HepG2 (cell line): ENCODE data around the gene LYPLA2. TPM values are rescaled to one million over a fixed set of nuclear protein-coding genes. Genes with fewer than 3 reads are reported as not detected.
A peak's percentile ranks its signal among the peaks of the same experiment; 100 is the strongest.

Source experiments
- ATAC-seq: fragments of 200-7000 bp; cut with Tn5 transposase; 3 replicates; pipeline ENCODE4 v1.9.1; 2020; ENCODE audit warnings: mild to moderate bottlenecking, moderate library complexity
- BruUV-seq: library from RNA; stranded (reverse); fragments of 400-500 nt; replicated peaks from 2 replicates; lab custom pipeline; 2021; lab: Mats Ljungman, UMichigan
- CTCF ChIA-PET: fragments of 300-600 bp; formaldehyde crosslinking; extraction: SDS; loops from one replicate; lab custom pipeline; 2021; ENCODE audit warnings: low total read pairs, inconsistent platforms, low intra/inter-chr PET ratio; lab: Yijun Ruan, JAX
- POLR2A ChIA-PET: fragments of 350-600 bp; sonication (Branson Sonifier 250); formaldehyde crosslinking; loops from one replicate; lab custom pipeline; 2020; ENCODE audit warnings: antibody characterized with exemption, inconsistent platforms; lab: Yijun Ruan, JAX
- DNase-seq: peaks from one replicate; pipeline ENCODE4 v3.0.0-alpha.2; 2015; ENCODE audit warnings: low spot score
- FAIRE-seq: peaks from 3 replicates; lab custom pipeline; 2011; peaks lifted over from hg19 to GRCh38; lab: Jason Lieb, UNC
- H2AFZ ChIP-seq: one replicate; pipeline ENCODE4 v1.6.1; 2011; ENCODE audit warnings: low read length, inconsistent platforms
- H3K27ac ChIP-seq: fragments of 300-600 bp; 3 replicates; pipeline ENCODE4 v1.8.0; 2011; ENCODE audit warnings: mixed run types, mild to moderate bottlenecking, mixed read lengths, low read length, inconsistent platforms; ENCODE audit not compliant: insufficient read depth; ENCODE audit errors: extremely low read length
- H3K27me3 ChIP-seq, 2 experiments: fragments of 200-600 bp in 1 of 2; 2 replicates in 1 of 2; 3 replicates in 1 of 2; pipeline versions ENCODE4 v1.6.0 to v1.8.0; 2011; ENCODE audit warnings: low read length in 2 of 2, mild to moderate bottlenecking in 2 of 2, moderate library complexity in 2 of 2, inconsistent platforms in 1 of 2; ENCODE audit not compliant: insufficient read depth in 2 of 2, control insufficient read depth in 1 of 2
- H3K36me3 ChIP-seq, 2 experiments: fragments of 200-600 bp in 1 of 2; replicated peaks in 1 of 2; 2 replicates in 1 of 2; 3 replicates in 1 of 2; pipeline versions ENCODE4 v1.5.1 to v1.8.0; 2011; ENCODE audit warnings: low read length in 2 of 2, inconsistent platforms in 1 of 2; ENCODE audit not compliant: insufficient read depth in 2 of 2, control insufficient read depth in 1 of 2
- H3K4me1 ChIP-seq: 2 replicates; pipeline ENCODE4 v1.5.1; 2012; ENCODE audit warnings: low read length, inconsistent platforms; ENCODE audit not compliant: insufficient read depth
- H3K4me2 ChIP-seq: 2 replicates; pipeline ENCODE4 v1.6.0; 2011; ENCODE audit warnings: low read depth, low read length, inconsistent platforms
- H3K4me3 ChIP-seq, 3 experiments: fragments of 200-600 bp in 1 of 3; sonication (generic), shearing (Covaris generic) in 1 of 3; replicated peaks in 1 of 3; 2 replicates each; pipeline ENCODE4 v1.5.1; 2011 to 2016; ENCODE audit warnings: low read length in 3 of 3, inconsistent platforms in 2 of 3, low read depth in 2 of 3, mild to moderate bottlenecking in 2 of 3, control low read depth in 1 of 3, mixed read lengths in 1 of 3; ENCODE audit not compliant: insufficient read depth in 1 of 3
- H3K79me2 ChIP-seq: one replicate; pipeline ENCODE4 v1.6.1; 2011; ENCODE audit warnings: low read length, inconsistent platforms; ENCODE audit not compliant: insufficient read depth
- H3K9ac ChIP-seq: 2 replicates; pipeline ENCODE4 v1.6.0; 2011; ENCODE audit warnings: mild to moderate bottlenecking, low read depth, low read length, inconsistent platforms; ENCODE audit not compliant: insufficient read depth
- H3K9me3 ChIP-seq: 2 replicates; pipeline ENCODE4 v1.5.1; 2012; ENCODE audit warnings: mild to moderate bottlenecking, low read length
- H4K20me1 ChIP-seq: 2 replicates; pipeline ENCODE4 v1.6.0; 2011; ENCODE audit warnings: inconsistent platforms, mild to moderate bottlenecking, low read length, moderate library complexity; ENCODE audit not compliant: insufficient read depth
- ARID2 ChIP-seq: sonication (generic); formaldehyde crosslinking; IDR thresholded peaks from 2 replicates; pipeline ENCODE4 v1.8.1; 2022; ENCODE audit warnings: mild to moderate bottlenecking, missing genetic modification reagents, borderline replicate concordance
- CAMTA2 ChIP-seq: sonication (generic); formaldehyde crosslinking; IDR thresholded peaks from 2 replicates; pipeline ENCODE4 v1.4.0; 2020; ENCODE audit warnings: mild to moderate bottlenecking, missing genetic modification reagents, borderline replicate concordance
- CHCHD3 ChIP-seq: sonication (generic); formaldehyde crosslinking; IDR thresholded peaks from 2 replicates; pipeline ENCODE4 v1.8.0; 2022; ENCODE audit warnings: mild to moderate bottlenecking, missing genetic modification reagents, moderate library complexity
- IRX3 ChIP-seq: sonication (generic); formaldehyde crosslinking; IDR thresholded peaks from 2 replicates; pipeline ENCODE4 v1.8.1; 2023; ENCODE audit warnings: mild to moderate bottlenecking, low read depth, missing genetic modification reagents, borderline replicate concordance
- MYPOP ChIP-seq: sonication (generic); formaldehyde crosslinking; IDR thresholded peaks from 2 replicates; pipeline ENCODE4 v1.8.1; 2023; ENCODE audit warnings: mild to moderate bottlenecking, moderate library complexity, missing genetic modification reagents
- NCOA1 ChIP-seq: sonication (generic); formaldehyde crosslinking; IDR thresholded peaks from 2 replicates; pipeline ENCODE4 v1.9.0; 2021; ENCODE audit warnings: missing genetic modification reagents
- RFXANK ChIP-seq: IDR thresholded peaks from 2 replicates; pipeline ENCODE4 v1.6.1; 2016
- SIX1 ChIP-seq: sonication (generic); formaldehyde crosslinking; IDR thresholded peaks from 2 replicates; pipeline ENCODE4 v1.4.0; 2020; ENCODE audit warnings: missing genetic modification reagents, borderline replicate concordance
- ZBTB7A ChIP-seq: sonication (generic); formaldehyde crosslinking; IDR thresholded peaks from 2 replicates; pipeline ENCODE4 v1.8.0; 2022; ENCODE audit warnings: mild to moderate bottlenecking, missing genetic modification reagents
- ZMAT3 ChIP-seq: sonication (generic); formaldehyde crosslinking; conservative IDR thresholded peaks from 2 replicates; pipeline ENCODE4 v1.7.0; 2021; ENCODE audit warnings: missing genetic modification reagents
- ZNF317 ChIP-seq: sonication (generic); formaldehyde crosslinking; IDR thresholded peaks from 2 replicates; pipeline ENCODE4 v1.5.0; 2020; ENCODE audit warnings: mild to moderate bottlenecking, missing genetic modification reagents
- ZNF598 ChIP-seq: sonication (generic); formaldehyde crosslinking; IDR thresholded peaks from 2 replicates; pipeline ENCODE4 v1.5.1; 2020; ENCODE audit warnings: mild to moderate bottlenecking, missing genetic modification reagents, borderline replicate concordance
- WGBS: methylation state at CpG from one replicate; pipeline ENCODE4 v1.1.6; 2017; ENCODE audit warnings: low lambda C conversion rate; 5-methylcytosine and 5-hydroxymethylcytosine counted together
- in situ Hi-C: cut with HindIII; loops from 2 replicates; pipeline ENCODE4 v1.10.0; 2017; ENCODE audit warnings: low pct_unique_long_range_greater_than_20kb; ENCODE audit not compliant: extremely low pct_ligation_motif_present
- intact Hi-C: fragments of 100-400 bp; cut with micrococcal nuclease; formaldehyde crosslinking; loops from one replicate; pipeline ENCODE4 v1.10.0; 2022; ENCODE audit not compliant: unreplicated experiment
- polyA plus RNA-seq, 8 experiments: library from polyadenylated mRNA; depleted of rRNA in 3 of 8; stranded (reverse) in 7 of 8; unstranded in 1 of 8; fragments of >200 nt; fragmentation: Illumina TruSeq in 4 of 8; extraction: Trizol in 4 of 8; gene quantifications; 2 replicates each; pipeline versions ENCODE4 v1.2.1 to v1.2.3, GENCODE V29; 2011 to 2016; ENCODE audit warnings: low read depth in 4 of 8, missing spikeins in 1 of 8, mixed read lengths in 1 of 8; ENCODE audit not compliant: insufficient read depth in 1 of 8
- total RNA-seq, 5 experiments: library from RNA; depleted of rRNA; stranded (reverse); fragments of >200 nt; fragmentation: Illumina TruSeq; extraction: Trizol; gene quantifications; 2 replicates each; pipeline ENCODE4 v1.2.3, GENCODE V29; 2016; ENCODE audit warnings: low read depth in 1 of 5
- TF ChIP-seq, protein P1 (sequence below): sonication (generic); formaldehyde crosslinking; IDR thresholded peaks from 2 replicates; pipeline ENCODE4 v1.4.0; 2020; ENCODE audit warnings: missing genetic modification reagents
- TF ChIP-seq, protein P2 (sequence below): sonication (generic); formaldehyde crosslinking; IDR thresholded peaks from 2 replicates; pipeline ENCODE4 v1.4.0; 2020; ENCODE audit warnings: missing genetic modification reagents
- TF ChIP-seq, protein P3 (sequence below): sonication (generic); formaldehyde crosslinking; IDR thresholded peaks from 2 replicates; pipeline ENCODE4 v1.8.1; 2022; ENCODE audit warnings: mild to moderate bottlenecking, missing genetic modification reagents

The LYPLA2 gene
- total and polyA plus RNA-seq, 2 of the 13 experiments (the other 11 are each of a cell fraction or from before 2014, with no cell fraction given) = 72.1 to 73.2 TPM

- H3K4me3 ChIP-seq = peak overlapping the region; percentile 81 to 98 (median 93)
- 25% methylated on average over 11 of the region's 28 CpGs for WGBS
- H2AFZ ChIP-seq = no peak overlapping the region
- peaks cover 42% of the 10 kb centered on the region for H3K79me2 ChIP-seq
- H4K20me1 ChIP-seq = peaks cover 8% of the 10 kb centered on the region
- POLR2A ChIA-PET = interaction anchor here (0.9 to 4.5 kb wide), 5 partner anchors 15 to 51 kb away, joined by 4 to 42 read pairs (median 18); partner anchors contain the start of genes PITHD1 and RPL11
- CTCF ChIA-PET = no interaction called here
- H3K4me2 ChIP-seq = peak overlapping the region; percentile 92
- peaks cover 2 to 12% of the 10 kb centered on the region in 2 experiments; a peak in 1 of 5 replicates for H3K36me3 ChIP-seq
- DNase-seq (no peak), FAIRE-seq (no peak), ATAC-seq (peak; percentile 68)
- H3K9ac ChIP-seq = peak overlapping the region; percentile 89
- no peaks in the 10 kb centered on the region for H3K9me3 ChIP-seq
- peaks cover 37% of the 10 kb centered on the region for H3K4me1 ChIP-seq
- intact Hi-C loops (loop anchor here (10.0 kb wide), 1 partner anchor 188 kb away; the partner anchor contains the start of gene ID3), in situ Hi-C loops (no loop called here)
- TSS peak; percentile 87 for BruUV-seq
- H3K27ac ChIP-seq = peak overlapping the region; percentile 79
- no peaks in the 10 kb centered on the region; a peak in 1 of 5 replicates for H3K27me3 ChIP-seq
- TF ChIP-seq, protein P1, sequence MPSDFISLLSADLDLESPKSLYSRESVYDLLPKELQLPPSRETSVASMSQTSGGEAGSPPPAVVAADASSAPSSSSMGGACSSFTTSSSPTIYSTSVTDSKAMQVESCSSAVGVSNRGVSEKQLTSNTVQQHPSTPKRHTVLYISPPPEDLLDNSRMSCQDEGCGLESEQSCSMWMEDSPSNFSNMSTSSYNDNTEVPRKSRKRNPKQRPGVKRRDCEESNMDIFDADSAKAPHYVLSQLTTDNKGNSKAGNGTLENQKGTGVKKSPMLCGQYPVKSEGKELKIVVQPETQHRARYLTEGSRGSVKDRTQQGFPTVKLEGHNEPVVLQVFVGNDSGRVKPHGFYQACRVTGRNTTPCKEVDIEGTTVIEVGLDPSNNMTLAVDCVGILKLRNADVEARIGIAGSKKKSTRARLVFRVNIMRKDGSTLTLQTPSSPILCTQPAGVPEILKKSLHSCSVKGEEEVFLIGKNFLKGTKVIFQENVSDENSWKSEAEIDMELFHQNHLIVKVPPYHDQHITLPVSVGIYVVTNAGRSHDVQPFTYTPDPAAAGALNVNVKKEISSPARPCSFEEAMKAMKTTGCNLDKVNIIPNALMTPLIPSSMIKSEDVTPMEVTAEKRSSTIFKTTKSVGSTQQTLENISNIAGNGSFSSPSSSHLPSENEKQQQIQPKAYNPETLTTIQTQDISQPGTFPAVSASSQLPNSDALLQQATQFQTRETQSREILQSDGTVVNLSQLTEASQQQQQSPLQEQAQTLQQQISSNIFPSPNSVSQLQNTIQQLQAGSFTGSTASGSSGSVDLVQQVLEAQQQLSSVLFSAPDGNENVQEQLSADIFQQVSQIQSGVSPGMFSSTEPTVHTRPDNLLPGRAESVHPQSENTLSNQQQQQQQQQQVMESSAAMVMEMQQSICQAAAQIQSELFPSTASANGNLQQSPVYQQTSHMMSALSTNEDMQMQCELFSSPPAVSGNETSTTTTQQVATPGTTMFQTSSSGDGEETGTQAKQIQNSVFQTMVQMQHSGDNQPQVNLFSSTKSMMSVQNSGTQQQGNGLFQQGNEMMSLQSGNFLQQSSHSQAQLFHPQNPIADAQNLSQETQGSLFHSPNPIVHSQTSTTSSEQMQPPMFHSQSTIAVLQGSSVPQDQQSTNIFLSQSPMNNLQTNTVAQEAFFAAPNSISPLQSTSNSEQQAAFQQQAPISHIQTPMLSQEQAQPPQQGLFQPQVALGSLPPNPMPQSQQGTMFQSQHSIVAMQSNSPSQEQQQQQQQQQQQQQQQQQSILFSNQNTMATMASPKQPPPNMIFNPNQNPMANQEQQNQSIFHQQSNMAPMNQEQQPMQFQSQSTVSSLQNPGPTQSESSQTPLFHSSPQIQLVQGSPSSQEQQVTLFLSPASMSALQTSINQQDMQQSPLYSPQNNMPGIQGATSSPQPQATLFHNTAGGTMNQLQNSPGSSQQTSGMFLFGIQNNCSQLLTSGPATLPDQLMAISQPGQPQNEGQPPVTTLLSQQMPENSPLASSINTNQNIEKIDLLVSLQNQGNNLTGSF (CRISPR knock-in tag) = peak; percentile 41; the same call in 1 of the 2 replicates
- 0 out of 2 replicates have a peak, but pooled peaks have one; percentile 10 for TF ChIP-seq ZMAT3 (CRISPR knock-in tag)
- TF ChIP-seq, protein P2, sequence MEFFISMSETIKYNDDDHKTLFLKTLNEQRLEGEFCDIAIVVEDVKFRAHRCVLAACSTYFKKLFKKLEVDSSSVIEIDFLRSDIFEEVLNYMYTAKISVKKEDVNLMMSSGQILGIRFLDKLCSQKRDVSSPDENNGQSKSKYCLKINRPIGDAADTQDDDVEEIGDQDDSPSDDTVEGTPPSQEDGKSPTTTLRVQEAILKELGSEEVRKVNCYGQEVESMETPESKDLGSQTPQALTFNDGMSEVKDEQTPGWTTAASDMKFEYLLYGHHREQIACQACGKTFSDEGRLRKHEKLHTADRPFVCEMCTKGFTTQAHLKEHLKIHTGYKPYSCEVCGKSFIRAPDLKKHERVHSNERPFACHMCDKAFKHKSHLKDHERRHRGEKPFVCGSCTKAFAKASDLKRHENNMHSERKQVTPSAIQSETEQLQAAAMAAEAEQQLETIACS (CRISPR knock-in tag) = peak; percentile 27; the same call in 1 of the 2 replicates
- no peak for TF ChIP-seq ZNF317 (CRISPR knock-in tag)
- 0 out of 2 replicates have a peak, but pooled peaks have one; percentile 68 for TF ChIP-seq ZNF598 (CRISPR knock-in tag)
- TF ChIP-seq IRX3 (CRISPR knock-in tag) = 0 out of 2 replicates have a peak, but pooled peaks have one; percentile 6
- TF ChIP-seq ZBTB7A (CRISPR knock-in tag) = peak; percentile 17; the same call in 1 of the 2 replicates
- TF ChIP-seq MYPOP (CRISPR knock-in tag) = 0 out of 2 replicates have a peak, but pooled peaks have one; percentile 28
- no peak for TF ChIP-seq CHCHD3
- TF ChIP-seq SIX1 (CRISPR knock-in tag) = no peak
- TF ChIP-seq ARID2 (CRISPR knock-in tag) = 0 out of 2 replicates have a peak, but pooled peaks have one; percentile 25
- no peak for TF ChIP-seq RFXANK
- TF ChIP-seq NCOA1 (CRISPR knock-in tag) = no peak
- TF ChIP-seq, protein P3, sequence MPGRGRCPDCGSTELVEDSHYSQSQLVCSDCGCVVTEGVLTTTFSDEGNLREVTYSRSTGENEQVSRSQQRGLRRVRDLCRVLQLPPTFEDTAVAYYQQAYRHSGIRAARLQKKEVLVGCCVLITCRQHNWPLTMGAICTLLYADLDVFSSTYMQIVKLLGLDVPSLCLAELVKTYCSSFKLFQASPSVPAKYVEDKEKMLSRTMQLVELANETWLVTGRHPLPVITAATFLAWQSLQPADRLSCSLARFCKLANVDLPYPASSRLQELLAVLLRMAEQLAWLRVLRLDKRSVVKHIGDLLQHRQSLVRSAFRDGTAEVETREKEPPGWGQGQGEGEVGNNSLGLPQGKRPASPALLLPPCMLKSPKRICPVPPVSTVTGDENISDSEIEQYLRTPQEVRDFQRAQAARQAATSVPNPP = peak; percentile 75; the same call in 1 of the 2 replicates
- no peak for TF ChIP-seq CAMTA2 (CRISPR knock-in tag)
Measured at GRCh38 chr1:23742670-23743286, 48.2 kb upstream of the LYPLA2 start.
